HG03025 (cell line): ENCODE measurements around the gene CTCFL.

Experiments used
- ATAC-seq: cut with Tn5 transposase; IDR thresholded peaks from one replicate; pipeline ENCODE4 v1.9.1; 2021; ENCODE audit warnings: mild to moderate bottlenecking, moderate library complexity; ENCODE audit not compliant: unreplicated experiment, low FRiP score

Gene CTCFL

DNA sequence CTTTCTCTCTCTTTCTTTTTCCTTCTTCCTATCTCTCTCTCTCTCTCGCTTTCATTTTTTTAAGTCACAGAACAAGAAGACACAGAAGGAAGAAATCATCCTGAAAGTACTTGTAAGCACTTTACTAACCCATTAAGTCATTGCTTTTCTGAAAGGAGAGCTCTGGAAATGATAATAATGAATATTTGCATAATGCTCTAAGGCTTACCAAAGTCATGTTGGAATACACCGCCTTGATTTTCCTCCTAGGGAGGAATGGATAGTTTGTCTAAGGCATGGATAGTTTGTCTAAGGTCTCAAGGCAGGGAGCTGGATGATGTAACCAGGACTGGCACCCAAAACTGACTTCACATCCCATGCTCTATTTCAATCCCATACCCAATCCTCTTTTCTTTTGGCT lies 12.9 kb upstream of the CTCFL start:
- ATAC-seq: no peak

DNA sequence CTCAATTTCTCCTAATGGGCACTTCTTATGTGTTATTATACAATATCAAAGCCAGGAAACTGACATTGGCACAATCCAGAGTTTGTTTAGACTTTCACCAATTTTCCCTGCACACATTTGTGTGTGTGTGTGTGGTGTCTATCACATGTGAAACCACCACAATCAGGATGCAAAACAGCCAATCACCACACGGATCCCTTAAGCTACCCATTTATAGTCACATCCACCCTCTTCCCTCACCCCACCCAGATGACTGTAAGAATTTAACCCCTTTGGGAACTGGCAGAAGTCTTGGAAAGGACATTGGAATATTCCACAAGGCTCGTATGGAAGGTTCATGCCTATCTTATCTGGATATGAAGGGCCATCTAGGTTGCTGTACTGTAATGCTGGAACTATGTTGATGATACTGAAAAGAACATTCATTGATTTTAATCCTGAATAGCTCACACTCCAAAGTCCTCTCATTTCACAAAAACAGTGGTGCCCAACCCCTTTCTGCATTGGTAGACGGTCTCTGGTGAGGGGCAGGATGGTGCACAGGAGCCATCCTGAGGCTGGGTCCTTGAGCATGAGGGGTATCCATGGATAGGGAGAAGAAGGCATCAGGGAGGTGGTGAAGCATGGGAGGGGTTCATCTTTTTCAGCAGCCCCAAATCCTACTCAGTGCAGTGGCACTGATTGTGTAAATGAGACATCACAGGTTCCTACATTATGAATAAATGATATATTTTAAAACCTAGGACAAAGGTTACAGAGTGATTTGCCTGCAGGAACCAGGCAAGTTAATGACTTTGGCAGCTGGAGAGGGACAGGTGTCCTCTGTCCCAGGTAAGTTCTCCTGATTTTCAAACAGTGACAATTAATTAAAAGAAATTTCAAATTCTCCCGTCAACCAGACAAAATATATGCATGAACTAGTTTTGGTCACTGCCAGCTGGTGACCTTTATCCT lies 12.1 kb upstream of the CTCFL start:
- ATAC-seq: no peak

DNA sequence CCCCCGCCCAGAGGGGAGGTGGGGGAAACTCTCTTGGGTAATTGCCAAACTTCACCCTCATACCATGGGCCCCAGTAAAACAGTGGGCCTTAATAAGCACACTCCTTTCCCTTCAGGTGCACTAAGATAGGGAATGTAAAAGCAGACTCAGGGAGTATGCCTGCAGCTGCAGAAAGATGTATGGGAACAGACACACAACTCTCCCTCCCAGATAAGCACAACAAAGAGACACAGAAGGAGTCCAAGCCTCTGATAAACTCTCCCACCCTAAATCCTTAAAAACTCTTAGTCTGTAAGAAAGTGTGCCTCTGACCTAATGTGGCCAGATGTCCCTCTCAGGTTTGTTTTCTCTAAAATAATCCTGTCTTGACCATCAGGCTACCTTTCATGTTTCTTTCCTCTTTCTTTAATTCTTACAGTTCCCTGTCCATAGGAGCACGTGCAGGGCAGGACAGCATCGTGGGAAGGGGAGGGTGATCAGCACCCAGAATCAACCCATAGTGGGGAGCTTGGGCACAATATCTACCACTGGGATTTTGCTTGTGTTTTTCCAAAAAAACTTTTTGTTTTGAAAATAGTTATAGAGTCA lies 11.3 kb upstream of the CTCFL start:
- ATAC-seq: no peak

DNA sequence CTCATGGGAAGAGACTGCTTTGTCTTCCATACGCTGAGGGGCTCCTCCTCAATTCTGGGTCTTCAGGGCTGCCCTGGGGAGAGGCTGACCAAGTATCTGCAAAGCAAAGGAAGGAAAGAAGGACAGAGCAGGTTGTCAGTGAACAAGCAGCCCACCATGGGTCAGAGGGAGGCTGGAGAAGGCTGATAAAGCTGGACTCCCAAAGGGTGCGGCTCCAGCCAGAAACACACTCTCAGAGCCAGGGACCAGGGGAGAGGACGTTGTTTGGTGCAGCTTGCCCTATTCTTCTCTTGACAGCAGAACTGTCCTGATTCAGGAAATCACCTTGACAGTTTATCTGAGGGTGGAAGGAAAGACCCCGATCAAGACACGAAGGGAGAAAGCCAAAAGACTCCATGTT lies 10.4 kb upstream of the CTCFL start:
- ATAC-seq: no peak

DNA sequence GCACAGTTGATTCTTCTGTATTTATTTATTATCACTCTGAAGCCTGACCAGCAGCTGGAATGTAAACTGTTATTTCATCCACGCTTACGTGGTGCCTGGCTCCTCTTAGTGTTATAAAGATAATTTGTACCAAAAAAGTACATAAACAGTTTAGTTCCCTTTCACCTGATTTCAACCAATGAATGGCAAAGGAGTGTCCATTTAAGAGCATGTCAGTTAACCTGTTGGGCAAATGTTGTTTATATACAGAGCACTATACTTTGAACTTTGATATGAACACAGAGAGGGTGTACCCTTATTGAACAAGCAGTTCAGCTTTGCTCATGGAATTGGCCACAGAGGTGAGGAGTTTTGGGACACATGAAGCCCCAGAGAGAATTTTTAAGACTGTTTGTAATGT lies 7.2 kb upstream of the CTCFL start:
- ATAC-seq: no peak

DNA sequence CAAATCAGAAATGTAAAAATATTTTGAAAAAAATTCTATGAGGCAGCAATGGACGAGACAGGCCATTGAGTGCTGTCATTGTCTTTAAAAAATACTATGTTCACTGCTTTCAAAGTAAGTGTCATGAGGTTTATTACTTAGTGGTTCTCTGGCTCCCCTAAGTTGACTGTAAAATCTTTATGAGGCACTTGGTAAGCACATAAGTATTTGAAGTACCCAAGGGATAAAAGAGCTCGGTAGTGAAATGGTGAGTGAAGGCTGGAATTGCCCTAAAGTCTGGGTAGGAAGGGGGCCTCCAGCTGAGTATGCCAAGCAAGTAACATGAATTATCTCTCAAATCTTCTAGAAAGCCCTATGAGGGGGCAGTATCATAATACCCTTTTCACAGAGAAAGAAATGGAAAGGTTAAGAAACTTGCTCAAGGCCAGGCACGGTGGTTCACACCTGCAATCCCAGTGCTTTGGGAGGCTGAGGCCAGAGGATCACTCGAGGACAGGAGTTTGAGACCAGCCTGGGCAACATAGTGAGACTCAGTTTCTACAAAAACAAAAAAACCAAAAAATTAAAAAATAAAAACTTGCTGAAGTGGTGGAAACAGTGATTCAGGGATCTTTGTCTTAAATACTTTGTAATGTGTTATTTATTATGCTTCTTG lies 5.5 kb upstream of the CTCFL start:
- ATAC-seq: no peak

DNA sequence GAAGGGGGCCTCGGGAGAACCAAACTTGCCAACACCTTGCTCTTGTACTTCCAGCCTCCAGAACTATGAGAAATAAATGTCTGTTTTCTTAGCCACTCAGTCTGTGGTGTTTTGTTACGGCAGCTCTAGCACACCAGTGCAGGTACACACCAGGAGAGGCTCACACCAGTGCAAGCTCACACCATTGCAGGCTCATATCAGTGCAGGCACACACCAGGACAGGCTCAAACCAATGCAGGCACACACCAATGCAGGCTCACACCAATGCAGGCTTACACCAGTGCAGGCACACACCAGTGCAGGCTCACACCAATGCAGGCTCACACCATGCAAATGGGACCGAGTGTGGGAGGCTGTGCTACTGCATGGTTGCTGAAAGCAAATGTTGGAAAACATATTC lies 4.9 kb upstream of the CTCFL start:
- ATAC-seq: no peak

DNA sequence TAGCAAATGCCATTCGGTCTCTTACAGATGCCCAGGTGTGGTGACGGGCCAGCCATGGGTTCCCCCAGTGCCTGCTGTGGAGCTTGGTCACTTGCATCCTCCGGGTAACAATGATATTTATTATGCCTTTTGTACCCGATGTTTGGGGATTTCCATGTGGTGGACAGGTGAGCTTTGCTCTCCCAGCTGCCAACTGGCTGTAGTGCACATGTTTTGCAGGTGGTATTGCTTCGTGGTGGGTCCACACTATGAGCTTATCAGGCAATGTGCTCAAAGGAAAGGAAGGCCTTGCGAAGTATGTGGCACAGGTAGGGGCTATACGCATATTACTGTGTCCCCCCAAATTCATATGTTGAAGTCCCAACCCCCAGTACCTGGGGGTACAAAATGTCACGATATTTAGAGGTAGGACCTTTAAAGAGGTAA lies 4.2 kb upstream of the CTCFL start:
- ATAC-seq: no peak

DNA sequence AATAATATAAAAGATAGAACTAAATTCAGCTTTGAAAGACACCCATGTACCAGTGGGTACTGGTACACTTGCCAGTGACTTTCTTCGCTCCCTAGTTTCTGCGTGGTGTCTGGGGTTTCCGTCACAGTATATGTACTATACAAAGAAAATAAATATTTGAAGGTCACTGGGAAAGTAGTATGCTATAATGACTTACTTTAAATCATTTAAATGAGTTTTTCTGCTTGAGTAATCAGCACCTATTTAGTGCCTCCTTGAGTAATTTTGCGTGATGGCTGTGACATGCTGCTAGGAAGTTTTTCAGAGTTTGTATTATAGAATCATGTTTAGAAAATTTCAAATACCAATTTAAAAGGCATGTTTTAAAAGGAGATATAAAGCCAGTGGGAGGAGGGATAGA lies 3.2 kb upstream of the CTCFL start:
- ATAC-seq: no peak

DNA sequence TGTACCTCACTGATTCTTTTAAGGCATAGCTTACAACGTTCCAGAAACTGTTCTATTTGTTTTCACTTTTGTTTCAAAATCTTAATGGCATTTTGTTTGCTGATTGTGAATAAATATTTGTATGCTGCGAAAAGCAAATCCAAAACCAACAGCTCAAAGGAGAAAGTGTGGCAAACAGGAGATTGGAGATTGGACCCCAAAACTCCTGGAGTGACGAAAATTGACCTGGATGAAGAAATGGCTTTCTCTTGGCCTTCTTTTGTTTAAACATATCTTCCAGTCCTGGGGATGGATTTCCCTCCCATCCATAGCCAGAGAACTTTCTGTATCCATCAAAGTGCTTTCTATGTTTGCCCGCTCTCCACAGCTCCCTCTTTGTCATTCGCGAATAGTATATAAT lies 2.8 kb upstream of the CTCFL start:
- ATAC-seq: no peak

DNA sequence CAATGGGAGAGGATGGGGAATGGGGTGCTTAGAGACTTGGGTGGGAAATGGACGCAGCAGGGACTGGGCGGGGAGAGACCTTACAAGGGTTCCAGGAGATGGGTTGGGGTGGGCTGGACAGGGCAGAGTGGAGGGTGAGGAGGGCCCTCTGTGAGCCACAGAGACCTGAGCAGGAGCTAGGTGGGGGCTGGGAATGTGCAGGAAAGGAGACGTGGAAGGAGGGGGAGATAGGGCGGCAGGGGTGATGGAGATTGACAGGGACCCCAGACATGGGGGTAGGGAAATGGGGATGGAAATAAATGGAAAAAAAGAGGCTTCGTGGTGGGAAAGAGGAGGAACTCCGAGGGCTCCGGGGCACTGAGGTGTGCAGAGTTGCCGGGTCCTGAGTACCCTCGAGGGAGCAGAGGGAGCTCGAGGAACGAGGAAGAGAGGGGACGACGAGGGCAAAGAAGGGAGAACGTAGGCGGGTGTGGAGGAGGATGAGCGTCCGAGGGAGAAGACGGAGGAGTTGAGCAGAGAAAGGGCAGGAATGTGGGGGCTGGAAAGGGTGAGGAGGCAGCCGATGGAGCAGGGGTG lies 2.0 kb upstream of the CTCFL start:
- no peak for ATAC-seq

DNA sequence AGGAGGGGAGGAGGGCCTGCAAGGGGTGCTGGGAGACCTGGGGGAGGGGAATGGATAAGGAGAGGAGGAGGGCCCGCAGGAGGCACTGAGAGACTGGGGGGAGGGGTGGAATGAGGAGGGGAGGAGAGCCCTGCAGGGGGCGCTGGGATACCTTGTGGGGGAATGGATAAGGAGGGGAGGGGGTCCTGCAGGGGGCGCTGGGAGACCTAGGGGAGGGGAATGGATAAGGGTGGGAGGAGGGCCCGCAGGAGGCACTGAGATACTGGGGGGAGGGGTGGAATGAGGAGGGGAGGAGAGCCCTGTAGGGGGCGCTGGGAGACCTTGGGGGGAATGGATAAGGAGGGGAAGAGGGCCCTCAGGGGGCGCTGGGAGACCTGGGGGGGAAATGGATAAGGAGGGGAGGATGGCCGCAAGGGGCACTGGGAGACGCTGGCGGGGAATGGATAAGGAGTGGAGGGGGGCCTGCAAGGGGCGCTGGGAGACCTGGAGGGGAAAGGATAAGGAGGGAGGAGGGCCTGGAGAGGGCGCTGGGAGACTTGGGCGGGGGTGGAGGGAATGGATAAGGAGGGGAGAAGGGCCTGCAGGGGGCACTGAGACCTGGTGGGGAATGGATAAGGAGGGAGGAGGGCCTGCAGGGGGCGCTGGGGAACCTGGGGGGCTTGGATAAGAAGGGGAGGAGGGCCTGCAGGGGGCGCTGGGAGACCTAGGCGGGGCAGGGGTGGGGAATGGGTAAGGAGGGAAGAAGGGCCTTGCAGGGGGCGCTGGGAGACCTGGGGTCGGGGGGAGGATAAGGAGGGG lies 1.3 kb upstream of the CTCFL start:
- no peak for ATAC-seq

DNA sequence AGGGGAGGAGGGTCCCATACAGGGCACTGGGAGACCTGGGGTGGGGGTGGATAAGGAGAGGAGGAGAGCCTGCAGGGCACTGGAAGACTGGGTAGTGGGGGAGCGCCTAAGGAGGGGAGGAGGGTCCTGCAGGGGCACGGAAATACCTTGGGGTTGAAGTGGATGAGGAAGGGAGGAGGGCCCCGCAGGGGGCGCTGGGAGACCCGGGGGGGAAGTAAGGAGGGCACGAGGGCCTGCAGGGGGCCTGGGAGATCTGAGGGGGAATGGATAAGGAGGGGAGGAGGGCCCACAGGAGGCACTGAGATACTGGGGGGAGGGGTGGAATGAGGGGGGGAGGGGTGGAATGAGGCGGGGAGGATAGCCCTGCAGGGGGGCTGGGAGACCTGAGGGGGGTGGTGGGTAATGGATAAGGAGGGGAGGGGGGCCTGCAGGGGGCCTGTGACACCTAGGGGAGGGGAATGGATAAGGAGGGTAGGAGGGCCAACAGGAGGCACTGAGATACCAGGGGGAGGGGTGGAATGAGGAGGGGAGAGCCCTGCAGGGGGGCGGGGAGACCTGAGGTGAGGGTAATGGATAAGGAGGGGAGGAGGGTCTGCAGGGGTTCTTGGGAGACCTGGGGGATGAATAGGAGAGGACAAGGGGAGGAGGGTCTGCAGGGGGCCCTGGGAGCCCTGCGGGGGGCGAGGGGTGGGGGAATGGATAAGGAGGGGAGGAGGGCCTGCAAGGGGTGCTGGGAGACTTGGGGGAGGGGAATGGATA lies 567 bp upstream of the CTCFL start:
- no peak for ATAC-seq

DNA sequence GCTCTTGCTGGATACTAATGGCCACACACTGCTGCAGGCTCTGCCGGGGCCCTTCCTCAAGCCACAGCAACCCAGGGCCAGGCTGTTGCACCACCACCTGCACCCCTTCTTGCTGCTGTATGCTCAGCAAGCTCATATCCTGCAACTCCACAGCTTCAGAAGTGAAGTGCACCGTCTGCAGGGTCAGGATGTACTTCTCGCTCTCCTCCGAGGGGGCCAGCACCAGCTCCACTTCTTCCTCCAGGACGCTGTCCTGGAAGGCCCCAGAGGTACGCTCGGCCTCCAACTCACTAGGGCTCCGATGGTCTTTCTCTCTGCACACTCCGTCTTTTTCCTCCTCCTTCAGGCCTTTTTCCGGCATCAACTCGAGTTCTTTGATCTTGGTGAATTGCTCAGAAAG lies 1.2 kb downstream of the CTCFL start:
- ATAC-seq: no peak

DNA sequence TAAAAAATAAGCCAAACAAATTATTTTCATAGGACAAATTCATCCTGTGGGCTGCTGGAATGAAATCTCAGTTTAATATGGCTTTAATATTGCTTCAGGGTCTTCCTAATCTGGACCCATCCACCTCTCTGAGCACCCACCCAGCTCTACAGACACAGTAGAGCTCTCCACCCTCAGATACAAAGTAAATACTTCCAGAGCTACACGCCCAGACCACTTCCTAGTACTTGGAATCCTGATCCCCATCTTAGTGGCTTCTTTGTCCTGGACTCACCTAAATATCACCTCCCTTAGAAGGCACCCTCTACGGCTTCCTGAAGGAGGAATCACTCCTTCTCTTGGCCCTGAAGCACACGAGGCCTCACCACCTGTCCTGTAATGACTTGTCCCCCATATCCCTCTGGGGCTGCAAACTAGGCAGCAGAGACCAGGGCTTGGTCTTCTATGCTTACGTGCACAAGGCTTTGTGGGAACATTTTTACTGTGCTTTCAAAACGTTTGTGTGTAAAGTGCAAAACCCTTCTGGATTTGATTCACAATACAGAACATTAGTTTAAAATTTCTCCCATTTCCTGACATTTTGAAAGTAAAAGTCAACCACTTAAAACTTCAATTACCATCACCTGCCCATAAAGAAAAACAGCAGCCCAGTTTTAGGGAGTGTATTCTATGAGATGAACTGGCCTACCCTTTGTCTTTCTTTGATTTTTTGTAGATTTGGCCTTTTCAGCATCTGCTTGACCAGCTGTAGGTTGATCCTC lies 2.4 kb downstream of the CTCFL start:
- no peak for ATAC-seq

DNA sequence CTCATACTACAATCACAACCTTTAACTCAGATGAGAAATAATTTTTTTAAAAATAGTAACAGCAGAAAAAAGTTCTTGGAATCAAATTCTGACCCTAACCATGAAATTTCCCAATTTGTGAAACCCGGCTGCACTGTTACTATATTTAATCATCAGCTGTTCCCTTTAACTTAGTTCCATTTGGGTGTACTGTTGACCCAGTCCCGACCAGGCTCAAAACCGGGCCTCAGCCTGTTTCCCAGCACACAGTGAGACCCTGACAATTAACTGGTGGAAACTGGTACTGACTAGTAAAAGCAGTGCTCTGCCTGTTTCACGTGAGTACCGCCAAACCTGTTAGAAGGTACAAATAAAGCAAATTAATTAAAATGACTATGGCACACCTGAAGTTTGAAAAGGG lies 7.0 kb downstream of the CTCFL start:
- ATAC-seq: no peak

DNA sequence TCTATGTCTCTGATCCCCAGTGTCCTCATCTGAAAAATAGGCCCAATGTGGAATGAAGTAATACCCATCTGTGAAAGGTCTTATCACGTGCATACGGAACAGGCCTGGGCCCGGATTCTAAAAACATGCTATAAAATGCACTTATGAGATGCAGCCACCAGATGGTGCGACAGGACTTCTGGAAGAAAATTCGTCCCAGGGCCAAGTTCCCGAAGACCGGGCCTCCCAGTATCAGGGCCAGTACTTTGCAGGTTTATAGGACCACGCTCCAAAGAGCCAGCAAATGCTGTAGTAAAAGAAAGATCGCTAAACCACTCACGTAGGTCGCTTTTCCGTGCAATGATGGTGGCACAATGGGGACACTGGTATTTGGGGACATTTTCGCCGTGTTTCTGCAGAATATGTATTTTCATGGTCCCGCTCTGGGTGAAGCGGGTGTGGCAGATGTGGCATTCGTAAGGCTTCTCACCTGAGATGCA lies 10.6 kb downstream of the CTCFL start:
- ATAC-seq: no peak

DNA sequence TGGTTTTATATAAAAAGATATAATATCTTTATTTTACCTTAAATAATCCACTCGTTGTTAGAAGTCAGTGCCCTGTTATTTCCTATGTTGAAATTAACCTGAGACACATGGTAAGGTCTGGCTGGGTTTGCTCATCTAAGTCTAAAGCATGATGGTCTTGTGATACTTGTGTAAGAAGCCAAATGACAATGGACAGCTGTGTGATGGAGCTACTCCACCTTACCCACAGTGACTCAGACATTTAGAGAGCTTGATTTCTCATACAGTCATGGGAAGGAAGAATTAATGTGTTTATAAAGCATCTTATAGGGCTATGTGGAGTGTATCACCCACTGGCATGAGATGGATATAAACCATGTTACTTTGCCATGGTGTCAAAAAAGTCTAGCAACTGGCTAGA lies 11.7 kb downstream of the CTCFL start:
- no peak for ATAC-seq

DNA sequence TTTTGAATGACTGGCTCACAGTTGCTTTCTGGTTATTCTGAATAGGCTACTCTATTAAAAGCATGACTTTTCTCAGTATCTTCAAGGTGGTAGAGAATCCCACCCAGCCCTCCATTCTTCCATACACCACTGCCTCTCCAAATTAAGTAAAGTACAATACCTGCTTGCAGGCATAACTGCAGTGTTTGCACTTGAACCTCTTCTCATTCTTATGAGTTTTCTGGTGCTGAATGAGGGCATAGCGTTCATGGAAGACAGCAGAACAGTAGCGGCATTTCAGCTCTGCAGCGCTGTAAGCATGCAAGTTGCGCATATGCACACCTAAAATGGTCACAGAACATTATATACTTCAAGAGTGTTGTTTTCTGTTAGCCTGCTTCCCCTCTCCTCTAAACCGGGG lies 12.5 kb downstream of the CTCFL start:
- ATAC-seq: no peak
